AG09309 (cell line): ENCODE measurements around the gene RPLP1.

Source experiments
- DNase-seq: peaks from one replicate; pipeline ENCODE4 v3.0.0-alpha.2; 2010; ENCODE audit warnings: low read depth
- H3K4me3 ChIP-seq: 2 replicates; pipeline ENCODE4 v1.5.1; 2011; ENCODE audit warnings: mild to moderate bottlenecking, low read depth, low read length, moderate library complexity; ENCODE audit not compliant: control insufficient read depth
- CTCF ChIP-seq: IDR thresholded peaks from 2 replicates; pipeline ENCODE4 v1.5.1; 2011; ENCODE audit warnings: mild to moderate bottlenecking, low read depth, low read length, inconsistent platforms; ENCODE audit not compliant: insufficient read depth, control insufficient read depth; ENCODE audit errors: missing control alignments

The RPLP1 gene

GRCh38 chr15:69459066-69459465 lies 6.4 kb downstream of the RPLP1 start:
- TF ChIP-seq CTCF, result no peak
- no peak for DNase-seq
- no peak overlapping the region for H3K4me3 ChIP-seq

DNA sequence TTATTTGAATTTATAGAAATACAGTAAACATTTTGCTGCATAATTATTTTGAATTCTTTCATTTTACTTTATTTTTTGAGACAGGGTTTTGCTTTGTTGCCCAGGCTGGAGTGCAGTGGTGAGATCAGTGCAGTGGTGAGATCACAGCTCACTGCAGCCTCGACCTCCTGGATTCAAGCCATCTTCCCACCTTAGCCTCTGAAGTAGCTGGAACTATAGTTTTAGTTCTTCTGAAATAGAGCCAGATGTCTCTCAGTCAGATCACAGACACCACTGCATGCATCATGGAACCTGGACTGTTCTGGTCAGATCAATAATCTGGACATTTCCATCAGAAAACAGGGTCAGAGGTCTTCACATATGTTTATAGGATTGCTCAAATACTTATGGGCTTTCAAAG lies 7.9 kb downstream of the RPLP1 start:
- no peak for TF ChIP-seq CTCF
- no peak overlapping the region for H3K4me3 ChIP-seq
- DNase-seq, result no peak

DNA sequence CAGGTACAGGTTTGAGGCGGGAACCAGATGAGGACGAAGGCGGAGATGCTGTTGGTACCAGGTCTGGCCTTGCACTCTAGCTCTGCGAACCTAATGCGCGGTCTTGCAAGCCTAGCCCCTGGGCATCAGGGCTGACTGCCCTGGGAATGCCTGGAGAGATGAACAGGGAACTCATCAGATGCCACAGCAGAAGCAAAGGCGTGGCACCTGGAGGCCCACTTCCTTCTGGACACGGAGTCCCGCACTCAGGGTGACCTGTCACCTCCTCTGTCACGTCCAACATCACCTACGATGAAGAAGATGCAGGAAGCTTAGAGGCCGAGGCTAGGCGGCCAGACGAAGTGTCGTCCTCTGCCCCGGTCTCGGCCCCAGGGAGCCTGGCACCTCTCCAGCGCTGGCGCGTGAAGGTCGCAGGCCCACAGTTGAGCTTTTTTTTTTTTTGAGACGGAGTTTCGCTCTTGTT lies 9.4 kb downstream of the RPLP1 start:
- H3K4me3 ChIP-seq, result peak overlapping the region; percentile 45
- TF ChIP-seq CTCF, result no peak
- no peak for DNase-seq

- peak; percentile 88 for TF ChIP-seq CTCF
- DNase-seq, result peak; percentile 95
- peak overlapping the region; percentile 46 for H3K4me3 ChIP-seq
Observed at GRCh38 chr15:69462493-69463181, 10.0 kb downstream of the RPLP1 start.

GRCh38 chr15:69463182-69463756 lies 10.7 kb downstream of the RPLP1 start:
- TF ChIP-seq CTCF, result no peak
- DNase-seq, result no peak
- H3K4me3 ChIP-seq, result peak overlapping the region; percentile 46

GRCh38 chr15:69465253-69465652 lies 12.6 kb downstream of the RPLP1 start:
- no peak for DNase-seq
- no peak for TF ChIP-seq CTCF
- no peak overlapping the region for H3K4me3 ChIP-seq

DNA sequence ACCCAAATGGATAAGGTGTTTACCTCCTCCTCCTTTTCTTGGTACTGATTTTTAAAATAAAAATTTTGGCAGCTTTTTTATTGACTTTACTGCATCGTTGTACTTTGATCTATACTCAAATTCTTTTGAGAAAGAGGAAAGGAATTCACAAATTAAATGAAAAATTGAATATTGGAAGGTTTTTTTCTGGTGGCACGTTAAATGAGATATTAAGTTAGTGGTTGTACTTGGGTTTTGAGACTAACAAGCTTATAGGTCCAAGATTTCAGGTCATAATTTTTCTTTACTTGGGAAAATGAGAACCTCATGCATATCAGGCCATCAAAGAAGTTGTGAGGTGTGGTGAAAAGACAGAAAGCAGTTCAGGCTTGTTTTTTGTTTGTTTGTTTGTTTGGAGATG lies 14.1 kb downstream of the RPLP1 start:
- H3K4me3 ChIP-seq, result no peak overlapping the region
- TF ChIP-seq CTCF, result no peak
- no peak for DNase-seq
